CD4-positive, alpha-beta T cell (primary cell): ENCODE results near the gene PRKCH. TPM values are rescaled to one million over a fixed set of nuclear protein-coding genes. Genes with fewer than 3 reads are reported as not detected.

ENCODE experiments used
- ATAC-seq: fragments of 200-7000 bp; cut with Tn5 transposase; one replicate; pipeline ENCODE4 v1.10.0; 2022; ENCODE audit warnings: mild to moderate bottlenecking; ENCODE audit not compliant: poor library complexity
- CTCF ChIA-PET: fragments of 350-600 bp; sonication (Branson Sonifier 250); formaldehyde crosslinking; loops from one replicate; lab custom pipeline; 2021; ENCODE audit warnings: antibody characterized with exemption, inconsistent platforms; lab: Charles Lee
- POLR2A ChIA-PET: fragments of 350-600 bp; sonication (Branson Sonifier 250); formaldehyde crosslinking; loops from one replicate; lab custom pipeline; 2021; ENCODE audit warnings: antibody characterized with exemption, inconsistent platforms; lab: Charles Lee
- DNase-seq, 14 experiments: peaks; one replicate each; pipeline ENCODE4 v3.0.0-alpha.2; 2013 to 2020; ENCODE audit warnings: mixed read lengths in 2 of 14
- H3K27ac ChIP-seq, 2 donors: one replicate each; pipeline versions ENCODE4 v1.5.1 to v1.7.0; 2013; ENCODE audit warnings: low read length in 2 of 2, low read depth in 1 of 2, mild to moderate bottlenecking in 1 of 2
- H3K27me3 ChIP-seq, 2 experiments: 1 replicate in 1 of 2; 2 replicates in 1 of 2; pipeline versions ENCODE4 v1.6.1 to v1.7.0; 2013; ENCODE audit warnings: low read length in 2 of 2, control low read depth in 1 of 2, mild to moderate bottlenecking in 1 of 2, moderate library complexity in 1 of 2; ENCODE audit not compliant: insufficient read depth in 2 of 2, control insufficient read depth in 1 of 2
- H3K36me3 ChIP-seq: one replicate; pipeline ENCODE4 v1.6.1; 2013; ENCODE audit warnings: low read length, control low read depth; ENCODE audit not compliant: insufficient read depth
- H3K4me1 ChIP-seq: one replicate; pipeline ENCODE4 v1.6.1; 2013; ENCODE audit warnings: low read length, control low read depth; ENCODE audit not compliant: insufficient read depth
- H3K4me3 ChIP-seq: one replicate; pipeline ENCODE4 v1.5.1; 2013; ENCODE audit warnings: mild to moderate bottlenecking, low read length, moderate library complexity
- H3K9me3 ChIP-seq, 2 experiments: 1 replicate in 1 of 2; 2 replicates in 1 of 2; pipeline versions ENCODE4 v1.6.1 to v1.7.0; 2013; ENCODE audit warnings: low read length in 2 of 2, mild to moderate bottlenecking in 2 of 2, control low read depth in 1 of 2, moderate library complexity in 1 of 2; ENCODE audit not compliant: control insufficient read depth in 1 of 2, insufficient read depth in 1 of 2
- H3K27ac Mint-ChIP-seq: one replicate; pipeline ENCODE4 v1.8.0; 2020; ENCODE audit warnings: mixed read lengths
- H3K27me3 Mint-ChIP-seq: one replicate; pipeline ENCODE4 v1.8.0; 2021; ENCODE audit warnings: mixed read lengths
- H3K36me3 Mint-ChIP-seq: one replicate; pipeline ENCODE4 v1.8.0; 2021; ENCODE audit warnings: low read depth, mixed read lengths
- H3K4me1 Mint-ChIP-seq: one replicate; pipeline ENCODE4 v1.8.0; 2021; ENCODE audit warnings: low read depth, mixed read lengths
- H3K4me3 Mint-ChIP-seq: one replicate; pipeline ENCODE4 v1.8.0; 2020; ENCODE audit warnings: mild to moderate bottlenecking, mixed read lengths
- H3K9me3 Mint-ChIP-seq: one replicate; pipeline ENCODE4 v1.8.0; 2020; ENCODE audit warnings: mixed read lengths
- CTCF ChIP-seq: fragments of 200-600 bp; IDR thresholded peaks from one replicate; pipeline ENCODE4 v1.8.0; 2022; ENCODE audit warnings: antibody characterized with exemption, mild to moderate bottlenecking
- intact Hi-C, 2 experiments: fragments of 100-400 bp; cut with DNase I in 1 of 2; cut with micrococcal nuclease in 1 of 2; formaldehyde crosslinking; loops; one replicate each; pipeline versions ENCODE4 v1.15.1 to v1.9.0; 2023 to 2025; cut with DNase I, micrococcal nuclease
- total RNA-seq, 174 experiments: library from RNA in 2 of 174; stranded (reverse) in 2 of 174; gene quantifications; one replicate each; pipeline ENCODE4 v1.2.3 and lab custom pipeline; 2021 to 2026

Gene PRKCH
- total RNA-seq, 2 experiments from 2014 or later = 378 to 385 TPM

GRCh38 chr14:61570549-61571290 is 249.3 kb downstream of the PRKCH start:
- H3K27me3 ChIP-seq = no peaks in the 10 kb centered on the region
- Mint-ChIP-seq H3K27me3 (no peaks in the 10 kb centered on the region), H3K36me3 (no peaks in the 10 kb centered on the region), H3K27ac (peak overlapping the region; percentile 83), H3K4me1 (peaks cover 67% of the 10 kb centered on the region), H3K4me3 (no peak overlapping the region), H3K9me3 (no peaks in the 10 kb centered on the region)
- ATAC-seq (no peak), DNase-seq (no peak)
- no peak for TF ChIP-seq CTCF
- H3K4me3 ChIP-seq = no peak overlapping the region
- no peaks in the 10 kb centered on the region for H3K9me3 ChIP-seq
- intact Hi-C loops = loop anchor here (5.0 kb wide), 2 partner anchors 93 to 127 kb away; partner anchors contain the start of gene HIF1A (in 1 of the 2)
- H3K4me1 ChIP-seq = peaks cover 44% of the 10 kb centered on the region
- no peak overlapping the region for H3K27ac ChIP-seq
- no peaks in the 10 kb centered on the region for H3K36me3 ChIP-seq
- CTCF ChIA-PET = no interaction called here
- POLR2A ChIA-PET = interaction anchor here (0.7 to 1.2 kb wide), 5 partner anchors 67 to 169 kb away, joined by 3 to 4 read pairs (median 4); no protein-coding TSS in a partner anchor

- Histone ChIP-seq H3K4me1 (peaks cover 44% of the 10 kb centered on the region), H3K4me3 (no peak overlapping the region), H3K9me3 (no peaks in the 10 kb centered on the region), H3K27me3 (no peaks in the 10 kb centered on the region), H3K27ac (no peak overlapping the region), H3K36me3 (no peaks in the 10 kb centered on the region)
- ChIA-PET POLR2A (no interaction called here), CTCF (no interaction called here)
- H3K36me3 Mint-ChIP-seq = no peaks in the 10 kb centered on the region
- no peaks in the 10 kb centered on the region for H3K9me3 Mint-ChIP-seq
- peaks cover 73% of the 10 kb centered on the region for H3K4me1 Mint-ChIP-seq
- ATAC-seq (no peak), DNase-seq (no peak)
- no peak for TF ChIP-seq CTCF
- H3K27ac Mint-ChIP-seq = no peak overlapping the region
- H3K27me3 Mint-ChIP-seq = no peaks in the 10 kb centered on the region
- intact Hi-C loops = loop anchor here (5.0 kb wide), 2 partner anchors 95 to 125 kb away; partner anchors contain the start of gene HIF1A (in 1 of the 2)
- H3K4me3 Mint-ChIP-seq = no peak overlapping the region
Observed at GRCh38 chr14:61571917-61572316, 250.5 kb downstream of the PRKCH start.

- ATAC-seq (no peak), DNase-seq (no peak)
- H3K27ac Mint-ChIP-seq = peak overlapping the region; percentile 22
- POLR2A ChIA-PET = interaction anchor here (1.1 kb wide), 1 partner anchor 17 kb away, joined by 3 read pairs; no protein-coding TSS in a partner anchor
- H3K4me3 Mint-ChIP-seq = no peak overlapping the region
- no peak for TF ChIP-seq CTCF
- H3K4me1 Mint-ChIP-seq = peaks cover 80% of the 10 kb centered on the region
- no peaks in the 10 kb centered on the region for H3K36me3 Mint-ChIP-seq
- Histone ChIP-seq H3K4me1 (peaks cover 37% of the 10 kb centered on the region), H3K27ac (no peak overlapping the region), H3K27me3 (no peaks in the 10 kb centered on the region), H3K36me3 (no peaks in the 10 kb centered on the region), H3K4me3 (no peak overlapping the region), H3K9me3 (no peaks in the 10 kb centered on the region)
- CTCF ChIA-PET = interaction anchor here (1.1 kb wide), 1 partner anchor 10 kb away, joined by 3 read pairs; no protein-coding TSS in a partner anchor
- H3K27me3 Mint-ChIP-seq = no peaks in the 10 kb centered on the region
- intact Hi-C loops = loop anchor here (5.0 kb wide), 2 partner anchors 96 to 124 kb away; partner anchors contain the start of gene HIF1A (in 1 of the 2)
- no peaks in the 10 kb centered on the region for H3K9me3 Mint-ChIP-seq
Observed at GRCh38 chr14:61573321-61573720, 251.9 kb downstream of the PRKCH start.
